ENCODE data around the gene CHCHD10. TPM values are rescaled to one million over a fixed set of nuclear protein-coding genes. Genes with fewer than 3 reads are reported as not detected.

The CHCHD10 gene
- total and polyA plus RNA-seq, 4 donors: 16.6 to 174 (median 82.5) TPM

DNA sequence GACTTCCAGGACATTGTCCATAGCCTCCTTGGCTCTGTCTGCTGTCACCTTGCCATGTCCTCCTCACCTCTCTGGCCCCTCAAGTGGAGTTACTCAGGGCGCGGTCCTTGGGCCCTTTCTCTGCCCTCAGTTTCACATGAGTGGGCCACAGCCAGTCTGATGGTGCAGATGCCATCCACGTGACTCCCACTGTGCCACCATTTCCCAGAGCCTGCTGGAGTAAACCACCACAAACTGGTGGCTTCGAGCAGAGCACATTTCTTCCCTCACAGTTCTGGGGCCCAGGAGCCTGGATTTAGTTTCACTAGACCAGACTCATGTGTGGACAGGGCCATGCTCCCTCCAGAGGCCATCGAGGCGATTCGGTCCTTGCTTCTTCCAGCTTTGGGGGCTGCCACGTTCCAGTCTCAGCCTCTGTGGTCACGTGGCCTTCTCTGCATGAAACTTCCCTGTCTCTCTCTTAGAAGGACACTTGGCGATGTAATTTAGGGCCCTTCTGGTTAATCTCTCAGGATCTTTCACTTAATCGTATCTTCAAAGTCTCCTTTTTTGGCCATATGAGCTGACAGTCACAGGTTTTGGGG lies 33.6 kb upstream of the CHCHD10 start:
- ATAC-seq (ENCODE audit: insufficient read depth, low FRiP score): no peak
- TF ChIP-seq, protein P1, sequence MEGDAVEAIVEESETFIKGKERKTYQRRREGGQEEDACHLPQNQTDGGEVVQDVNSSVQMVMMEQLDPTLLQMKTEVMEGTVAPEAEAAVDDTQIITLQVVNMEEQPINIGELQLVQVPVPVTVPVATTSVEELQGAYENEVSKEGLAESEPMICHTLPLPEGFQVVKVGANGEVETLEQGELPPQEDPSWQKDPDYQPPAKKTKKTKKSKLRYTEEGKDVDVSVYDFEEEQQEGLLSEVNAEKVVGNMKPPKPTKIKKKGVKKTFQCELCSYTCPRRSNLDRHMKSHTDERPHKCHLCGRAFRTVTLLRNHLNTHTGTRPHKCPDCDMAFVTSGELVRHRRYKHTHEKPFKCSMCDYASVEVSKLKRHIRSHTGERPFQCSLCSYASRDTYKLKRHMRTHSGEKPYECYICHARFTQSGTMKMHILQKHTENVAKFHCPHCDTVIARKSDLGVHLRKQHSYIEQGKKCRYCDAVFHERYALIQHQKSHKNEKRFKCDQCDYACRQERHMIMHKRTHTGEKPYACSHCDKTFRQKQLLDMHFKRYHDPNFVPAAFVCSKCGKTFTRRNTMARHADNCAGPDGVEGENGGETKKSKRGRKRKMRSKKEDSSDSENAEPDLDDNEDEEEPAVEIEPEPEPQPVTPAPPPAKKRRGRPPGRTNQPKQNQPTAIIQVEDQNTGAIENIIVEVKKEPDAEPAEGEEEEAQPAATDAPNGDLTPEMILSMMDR (IDR thresholded peaks at IDR 0.05; ENCODE audit: control extremely low read depth, extremely low read depth): no peak
- Histone ChIP-seq H3K9ac (ENCODE audit: insufficient read depth in 1 of 2, low read length in 2 of 2) (no peak overlapping the region), H3K4me1 (ENCODE audit: control insufficient read depth in 5 of 5, insufficient read depth in 5 of 5, low read length in 5 of 5) (no peaks in the 10 kb centered on the region), H3K4me3 (no peak overlapping the region), H3K27ac (ENCODE audit: low read depth in 1 of 2, low read length in 1 of 2) (no peak overlapping the region), H3K36me3 (ENCODE audit: control insufficient read depth in 4 of 4, insufficient read depth in 4 of 4, low read length in 4 of 4) (peaks cover 21 to 68% (median 57%) of the 10 kb centered on the region in 4 donors), H3K9me3 (ENCODE audit: control insufficient read depth in 4 of 4, insufficient read depth in 3 of 4, low read length in 3 of 4) (peaks cover 0 to 2% (median 0%) of the 10 kb centered on the region in 4 donors), H3K27me3 (ENCODE audit: control insufficient read depth in 3 of 3, insufficient read depth in 3 of 3, low read length in 2 of 3) (no peaks in the 10 kb centered on the region)
- 93 to 95% methylated on average over 11 of the region's 11 CpGs for WGBS, 2 donors
- DNase-seq: no peak

DNA sequence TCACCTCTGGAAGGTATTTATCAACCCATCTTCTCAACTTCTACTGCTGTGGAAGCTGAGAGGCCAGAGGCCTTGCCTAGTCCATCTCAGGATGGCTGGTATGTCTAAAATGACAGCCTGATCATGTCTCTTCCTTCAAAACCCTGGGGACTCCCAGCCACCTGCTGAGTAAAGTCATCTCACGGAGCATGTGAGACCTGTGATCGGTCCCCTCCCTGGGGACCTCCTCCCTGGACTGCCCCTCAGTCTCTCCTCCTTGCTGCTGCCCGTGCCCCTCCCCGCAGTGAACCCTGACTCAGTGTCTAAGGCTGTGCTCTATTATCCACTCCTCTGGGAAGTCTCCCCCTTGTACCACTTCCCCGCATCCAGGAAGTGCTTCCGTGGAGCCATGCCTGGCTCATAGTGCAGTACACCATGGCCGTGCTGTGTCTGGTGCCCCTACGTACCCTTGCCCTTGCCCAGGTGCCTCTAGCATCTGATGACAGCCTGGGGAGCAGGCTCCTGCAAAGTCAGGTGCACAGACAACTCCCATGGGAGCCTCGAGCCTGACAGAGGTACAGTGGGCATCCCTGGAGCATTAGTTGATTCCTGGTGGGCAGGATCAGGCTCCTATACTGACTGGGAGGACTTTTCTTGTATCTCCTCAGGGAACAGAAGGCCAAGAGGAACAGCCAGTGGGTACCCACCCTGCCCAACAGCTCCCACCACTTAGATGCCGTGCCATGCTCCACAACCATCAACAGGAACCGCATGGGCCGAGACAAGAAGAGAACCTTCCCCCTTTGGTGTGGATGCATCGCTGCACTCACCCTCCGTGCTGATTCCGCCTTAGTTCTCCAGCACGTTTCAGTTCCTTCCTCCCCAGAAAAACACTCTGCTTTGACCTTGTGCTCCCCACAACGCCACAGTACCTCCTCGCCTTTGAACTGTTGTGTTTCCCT lies 32.8 kb upstream of the CHCHD10 start:
- DNase-seq: no peak
- Histone ChIP-seq H3K27me3 (ENCODE audit: control insufficient read depth in 3 of 3, insufficient read depth in 3 of 3, low read length in 2 of 3) (no peaks in the 10 kb centered on the region), H3K4me1 (ENCODE audit: control insufficient read depth in 5 of 5, insufficient read depth in 5 of 5, low read length in 5 of 5) (no peaks in the 10 kb centered on the region), H3K9me3 (ENCODE audit: control insufficient read depth in 4 of 4, insufficient read depth in 3 of 4, low read length in 3 of 4) (peaks cover 0 to 2% (median 0%) of the 10 kb centered on the region in 4 donors), H3K9ac (ENCODE audit: insufficient read depth in 1 of 2, low read length in 2 of 2) (no peak overlapping the region), H3K4me3 (no peak overlapping the region), H3K27ac (ENCODE audit: low read depth in 1 of 2, low read length in 1 of 2) (no peak overlapping the region), H3K36me3 (ENCODE audit: control insufficient read depth in 4 of 4, insufficient read depth in 4 of 4, low read length in 4 of 4) (peaks cover 18 to 65% (median 55%) of the 10 kb centered on the region in 4 donors)
- TF ChIP-seq, protein P1 (IDR thresholded peaks at IDR 0.05; ENCODE audit: control extremely low read depth, extremely low read depth): no peak
- no peak for ATAC-seq (ENCODE audit: insufficient read depth, low FRiP score)
- WGBS, 2 donors: 93 to 95% methylated on average over 18 of the region's 18 CpGs

DNA sequence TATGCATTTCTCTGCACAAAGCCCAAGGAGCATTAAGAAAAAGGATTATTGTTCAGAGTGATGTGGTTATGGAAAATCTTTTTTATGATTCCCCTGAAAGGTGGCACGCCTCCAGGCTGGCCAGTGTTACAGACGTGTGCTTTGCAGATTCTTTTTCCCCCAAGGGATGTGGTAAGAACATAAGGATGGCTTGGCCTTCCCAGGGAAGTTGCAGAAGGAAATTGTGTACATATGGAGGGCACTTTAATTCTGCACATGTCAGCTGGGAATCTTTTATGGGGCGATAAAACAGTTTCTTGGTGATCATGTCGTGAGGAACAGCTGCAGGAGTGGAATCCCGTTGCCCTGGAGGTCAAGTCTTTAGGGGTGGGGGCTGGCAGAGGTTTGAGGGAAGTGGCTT lies 28.7 kb upstream of the CHCHD10 start:
- H3K4me3 ChIP-seq: no peak overlapping the region
- no peak overlapping the region for H3K27ac ChIP-seq (ENCODE audit: low read depth in 1 of 2, low read length in 1 of 2)
- TF ChIP-seq, protein P1 (IDR thresholded peaks at IDR 0.05; ENCODE audit: control extremely low read depth, extremely low read depth): no peak
- no peaks in the 10 kb centered on the region for H3K27me3 ChIP-seq (ENCODE audit: control insufficient read depth in 3 of 3, insufficient read depth in 3 of 3, low read length in 2 of 3)
- WGBS, 2 donors: 72 to 83% methylated on average over 5 of the region's 5 CpGs
- ATAC-seq (ENCODE audit: insufficient read depth, low FRiP score): no peak
- H3K9me3 ChIP-seq (ENCODE audit: control insufficient read depth in 4 of 4, insufficient read depth in 3 of 4, low read length in 3 of 4): no peaks in the 10 kb centered on the region
- H3K9ac ChIP-seq (ENCODE audit: insufficient read depth in 1 of 2, low read length in 2 of 2): no peak overlapping the region
- peaks cover 0 to 3% (median 0%) of the 10 kb centered on the region in 5 donors for H3K4me1 ChIP-seq (ENCODE audit: control insufficient read depth in 5 of 5, insufficient read depth in 5 of 5, low read length in 5 of 5)
- no peak for DNase-seq
- peaks cover 22 to 54% (median 53%) of the 10 kb centered on the region in 4 donors for H3K36me3 ChIP-seq (ENCODE audit: control insufficient read depth in 4 of 4, insufficient read depth in 4 of 4, low read length in 4 of 4)

All from lung (tissue), 12 donors.